ENCODE measurements around the gene TLE4.

Gene TLE4

DNA sequence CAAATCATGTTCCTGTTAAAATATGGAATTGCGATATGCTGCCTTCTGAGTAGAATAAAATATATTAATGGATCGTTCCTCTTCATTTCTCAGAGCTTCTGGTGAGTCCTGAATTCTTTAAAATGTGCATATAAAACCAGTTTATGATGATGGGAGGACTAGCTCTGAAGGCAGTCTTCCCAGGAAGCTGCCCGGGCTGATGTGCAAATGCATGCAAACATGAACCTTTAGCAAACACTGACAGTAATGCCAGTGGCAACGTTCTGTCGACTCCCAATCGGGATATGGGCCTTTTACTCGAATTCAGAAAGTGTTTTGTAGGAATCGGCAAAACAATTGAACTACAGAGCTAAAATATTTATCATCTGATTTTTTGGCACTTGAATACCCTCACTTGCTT is 93.6 kb downstream of the TLE4 start:
- DNase-seq (ENCODE audit: low read depth): no peak

- DNase-seq (ENCODE audit: low read depth): no peak
These were observed 94.2 kb downstream of the TLE4 start for GRCh38 chr9:79665931-79666330.

DNA sequence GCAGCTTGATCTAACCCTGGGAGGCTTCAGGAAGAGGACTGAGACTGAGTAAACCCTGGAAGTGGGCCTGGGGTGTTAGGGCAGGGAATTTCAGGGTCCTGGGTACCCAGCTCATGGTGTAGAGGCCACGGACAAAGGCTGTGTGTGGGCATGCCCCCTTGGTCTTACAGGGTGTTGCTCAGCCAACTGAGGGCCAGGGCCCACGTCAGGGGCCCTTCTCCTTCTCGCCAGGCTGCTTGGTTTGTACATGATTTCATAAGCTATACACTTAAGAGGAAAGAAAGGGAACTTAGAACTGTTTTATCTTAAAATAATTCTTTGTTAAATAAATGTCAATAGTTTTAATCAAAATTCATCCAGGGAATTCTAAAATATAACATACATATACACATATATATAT is 95.4 kb downstream of the TLE4 start:
- no peak for DNase-seq (ENCODE audit: low read depth)

DNA sequence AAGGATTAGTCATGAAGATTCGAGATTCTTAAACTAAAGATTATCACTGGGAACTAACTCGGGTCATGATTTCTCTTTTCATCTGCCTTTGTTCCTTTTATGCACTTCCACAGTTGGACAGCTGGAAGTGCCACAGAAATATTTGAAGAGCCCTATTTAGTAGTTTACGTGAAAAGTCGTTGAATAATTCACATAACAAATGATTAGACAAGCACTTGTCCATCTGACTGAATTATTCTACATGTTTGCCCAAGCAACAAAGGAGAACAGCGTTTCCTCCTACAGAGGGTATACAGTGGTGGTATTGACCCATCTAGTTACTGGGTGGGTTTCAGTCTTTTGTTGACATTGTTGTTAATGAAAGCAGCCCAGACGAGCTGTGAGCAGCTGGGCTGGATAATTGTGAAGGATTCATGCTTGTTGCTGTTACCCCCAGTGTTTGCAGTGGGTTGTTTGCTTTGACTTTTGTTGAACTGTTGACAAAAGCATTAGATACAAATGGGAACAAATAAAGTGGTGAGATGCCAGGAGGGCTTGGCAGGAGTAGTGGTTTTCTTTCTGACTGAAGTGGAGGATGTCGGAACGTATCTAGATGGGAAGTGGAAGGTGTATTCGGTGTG is 96.2 kb downstream of the TLE4 start:
- DNase-seq (ENCODE audit: low read depth): no peak

GRCh38 chr9:79668956-79669355 is 97.2 kb downstream of the TLE4 start:
- no peak for DNase-seq (ENCODE audit: low read depth)

DNA sequence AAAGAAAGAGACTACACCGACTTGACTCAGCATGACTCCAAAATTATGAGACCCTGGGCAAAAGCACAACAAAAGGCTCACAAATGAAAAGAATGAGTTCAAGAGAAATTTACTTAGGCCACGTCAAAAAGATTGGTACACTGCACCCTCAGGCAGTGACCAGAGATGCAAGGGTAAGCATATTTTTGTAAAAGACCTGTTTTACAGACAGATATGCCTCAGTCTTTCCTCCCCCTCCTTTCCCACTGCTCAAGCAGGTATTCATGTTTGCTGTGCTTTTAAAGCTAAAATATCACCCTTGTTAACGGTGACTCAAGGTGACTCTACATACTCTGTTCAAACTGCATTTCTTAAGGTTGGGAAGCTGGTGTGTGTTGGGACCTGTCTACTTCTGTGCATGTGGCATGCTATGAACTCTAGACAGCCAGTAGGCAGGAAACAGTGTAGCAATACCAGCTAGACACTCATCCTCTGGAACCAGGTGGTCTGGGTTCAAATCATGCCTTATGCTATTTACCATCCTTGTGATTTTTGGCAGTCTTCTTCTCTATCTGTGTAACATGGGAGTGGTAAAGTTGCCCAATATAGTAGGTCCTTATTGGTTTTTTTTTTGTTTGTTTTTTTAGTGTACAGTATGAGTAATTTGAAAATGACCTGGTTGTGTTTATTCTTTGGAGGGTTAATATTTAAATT is 98.7 kb downstream of the TLE4 start:
- no peak for DNase-seq (ENCODE audit: low read depth)

- no peak for DNase-seq (ENCODE audit: low read depth)
These were observed 99.8 kb downstream of the TLE4 start for GRCh38 chr9:79671558-79671957.

DNA sequence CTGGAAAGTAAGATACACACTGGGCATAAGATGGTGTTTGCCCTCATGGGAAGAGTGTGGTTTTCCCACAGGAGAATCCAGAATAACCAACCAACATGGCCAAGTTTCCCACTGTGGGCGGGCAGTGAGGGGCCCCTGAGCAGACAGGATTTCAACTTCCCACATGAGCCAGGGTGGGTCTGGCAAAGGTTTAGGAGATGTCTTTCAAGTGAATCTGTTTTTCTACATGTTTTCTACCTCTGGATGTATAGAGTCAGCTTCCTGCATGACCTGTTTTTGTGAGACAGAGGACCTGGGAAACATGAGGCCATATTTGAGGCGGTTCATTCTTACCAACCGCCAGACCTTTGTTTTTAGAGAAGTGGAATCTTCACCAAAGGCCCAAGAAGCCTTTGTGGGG is 100.5 kb downstream of the TLE4 start:
- no peak for DNase-seq (ENCODE audit: low read depth)

DNA sequence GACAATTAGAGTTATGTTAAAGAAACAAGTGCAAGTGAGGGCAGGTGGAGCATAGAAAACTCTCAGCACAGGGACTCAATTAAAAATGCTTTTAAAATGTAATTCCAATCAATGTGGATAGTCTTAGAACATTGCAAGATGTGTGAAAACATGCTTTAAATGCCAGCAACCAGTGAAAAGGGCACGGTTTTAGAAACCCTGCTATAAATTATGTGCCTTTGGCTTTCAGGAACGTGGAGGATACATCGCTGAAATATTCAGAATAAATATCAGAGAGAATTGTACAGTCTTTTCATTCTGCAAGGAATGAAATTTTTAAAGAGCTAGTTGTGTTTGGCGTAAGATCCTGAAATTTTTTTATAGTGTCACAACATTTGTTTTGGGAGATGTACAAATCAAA is 101.1 kb downstream of the TLE4 start:
- no peak for DNase-seq (ENCODE audit: low read depth)

DNA sequence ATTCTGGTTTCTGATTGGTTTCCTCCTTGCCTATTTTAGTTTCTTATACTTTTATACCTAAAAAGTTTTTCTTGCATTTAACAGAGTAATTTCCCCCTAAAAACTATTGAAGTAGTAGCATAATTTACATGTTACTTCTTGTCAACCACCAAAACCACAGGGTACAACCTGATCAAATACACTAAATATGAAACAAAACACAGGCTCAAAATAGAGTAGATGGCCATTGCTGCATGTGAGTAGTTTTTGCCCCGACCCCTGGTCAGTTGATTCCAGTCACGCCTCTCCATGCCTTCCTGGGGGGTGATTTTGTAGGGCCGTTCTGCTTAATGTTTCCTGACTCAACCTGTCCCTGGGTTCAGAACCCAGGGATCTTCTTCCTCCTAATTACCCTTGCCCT is 101.8 kb downstream of the TLE4 start:
- DNase-seq (ENCODE audit: low read depth): no peak

DNA sequence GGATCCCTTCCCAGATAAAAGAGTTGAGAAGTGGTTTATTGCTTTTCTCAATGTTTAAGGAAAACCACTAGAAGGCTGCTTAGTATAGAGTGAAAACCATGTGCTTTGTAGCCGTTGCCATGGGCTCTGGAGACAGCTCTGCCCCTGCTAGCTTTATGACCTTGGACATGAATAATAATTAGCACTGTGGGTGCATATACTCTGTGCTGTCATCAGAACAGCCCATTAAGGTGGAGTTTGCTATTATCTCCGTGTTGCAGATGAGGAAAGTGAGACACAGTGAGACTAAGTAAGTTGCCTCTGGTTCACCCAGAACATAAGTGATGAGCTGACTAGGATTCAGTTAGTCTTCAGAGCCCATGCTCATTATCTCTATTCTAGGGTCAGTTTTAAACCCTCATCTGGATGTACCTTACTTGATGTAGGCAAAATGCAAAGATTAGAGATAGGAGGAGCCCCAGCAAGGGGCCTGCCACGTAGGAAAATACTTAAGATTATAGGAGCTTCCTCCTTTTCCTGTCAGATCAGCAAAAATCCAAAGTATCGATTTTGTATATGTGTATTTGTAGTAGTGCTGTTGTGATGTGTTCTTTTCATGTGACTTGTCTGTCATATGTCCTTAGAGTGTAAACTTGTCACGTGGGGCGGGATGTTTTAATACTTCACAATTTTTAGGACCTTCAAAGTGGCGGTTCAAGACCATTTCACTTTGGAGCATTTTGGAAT is 102.5 kb downstream of the TLE4 start:
- DNase-seq (ENCODE audit: low read depth): no peak

GRCh38 chr9:79681576-79681975 is 109.8 kb downstream of the TLE4 start:
- no peak for DNase-seq (ENCODE audit: low read depth)

DNA sequence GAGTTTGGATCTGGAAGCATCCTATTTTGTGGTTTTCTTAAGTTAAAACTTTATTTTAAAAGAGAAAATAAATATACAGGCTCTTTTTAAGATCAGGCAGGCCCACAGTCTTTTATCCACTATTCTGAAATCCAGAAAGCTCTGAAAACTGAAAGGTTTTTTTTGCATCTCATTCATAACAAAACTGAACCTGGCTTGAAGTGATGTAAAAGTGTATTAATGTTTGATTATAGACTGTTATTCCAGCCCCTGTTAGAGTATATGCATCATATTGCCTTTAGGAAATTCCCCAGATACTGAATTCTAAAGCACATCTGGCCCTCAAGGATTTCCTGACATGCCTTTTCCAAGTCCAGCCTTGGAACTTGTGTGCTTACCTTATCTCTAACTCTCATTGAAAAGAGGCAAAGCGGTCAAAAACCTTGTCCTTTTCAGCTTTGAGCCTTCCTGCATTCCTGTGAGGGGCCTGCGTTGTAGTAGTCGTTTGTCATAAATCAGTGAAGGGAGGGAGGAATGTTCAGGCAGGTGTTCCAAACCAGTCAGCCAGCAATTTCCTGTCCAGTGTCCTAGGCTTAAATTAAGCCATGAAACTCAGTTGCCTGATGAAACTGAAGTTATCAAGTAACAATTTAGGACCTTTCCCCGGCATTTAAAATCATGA is 110.4 kb downstream of the TLE4 start:
- DNase-seq (ENCODE audit: low read depth): no peak

- no peak for DNase-seq (ENCODE audit: low read depth)
These were observed 112.3 kb downstream of the TLE4 start for GRCh38 chr9:79684059-79684458.

- no peak for DNase-seq (ENCODE audit: low read depth)
These were observed 113.2 kb downstream of the TLE4 start for GRCh38 chr9:79684711-79685575.

GRCh38 chr9:79685577-79685976 is 113.8 kb downstream of the TLE4 start:
- DNase-seq (ENCODE audit: low read depth): no peak

DNA sequence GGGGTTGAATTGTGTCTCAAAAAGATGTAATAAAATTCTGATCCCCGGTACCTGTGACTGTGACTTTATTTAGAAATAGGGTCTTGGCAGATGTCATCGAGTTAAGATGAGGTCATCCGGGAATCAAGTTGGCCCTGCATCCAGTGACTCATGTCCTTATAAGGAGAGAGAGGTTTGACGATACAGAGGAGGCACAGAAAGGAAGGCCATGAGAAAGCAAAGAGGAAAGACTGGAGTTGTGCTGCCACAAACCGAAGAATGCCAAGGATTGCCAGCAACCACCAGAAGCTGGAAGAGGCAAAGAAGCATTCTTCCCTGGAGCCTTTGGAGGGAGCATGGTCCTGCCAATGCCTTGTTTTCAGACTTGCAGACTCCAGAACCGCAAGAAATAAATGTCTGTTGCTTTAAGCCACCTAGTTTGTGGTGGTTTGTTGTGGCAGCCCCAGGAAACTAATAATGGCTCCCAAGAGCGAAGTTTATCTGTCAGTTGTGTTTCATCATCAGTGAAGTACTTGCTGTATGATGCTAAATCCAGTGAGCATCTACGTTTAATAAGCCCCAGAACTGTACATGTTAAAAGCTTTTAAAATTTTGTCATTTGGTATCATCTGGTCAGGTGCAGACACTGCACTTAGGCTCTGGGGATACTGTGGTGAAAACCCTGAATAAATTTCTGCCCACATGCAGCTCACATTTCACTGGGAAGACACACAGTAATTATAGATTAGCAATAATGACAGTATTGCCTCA is 114.8 kb downstream of the TLE4 start:
- DNase-seq (ENCODE audit: low read depth): no peak

- DNase-seq (ENCODE audit: low read depth): peak; percentile 7
These were observed 115.3 kb downstream of the TLE4 start for GRCh38 chr9:79687131-79687447.

- DNase-seq (ENCODE audit: low read depth): no peak
These were observed 116.6 kb downstream of the TLE4 start for GRCh38 chr9:79688363-79688762.

DNA sequence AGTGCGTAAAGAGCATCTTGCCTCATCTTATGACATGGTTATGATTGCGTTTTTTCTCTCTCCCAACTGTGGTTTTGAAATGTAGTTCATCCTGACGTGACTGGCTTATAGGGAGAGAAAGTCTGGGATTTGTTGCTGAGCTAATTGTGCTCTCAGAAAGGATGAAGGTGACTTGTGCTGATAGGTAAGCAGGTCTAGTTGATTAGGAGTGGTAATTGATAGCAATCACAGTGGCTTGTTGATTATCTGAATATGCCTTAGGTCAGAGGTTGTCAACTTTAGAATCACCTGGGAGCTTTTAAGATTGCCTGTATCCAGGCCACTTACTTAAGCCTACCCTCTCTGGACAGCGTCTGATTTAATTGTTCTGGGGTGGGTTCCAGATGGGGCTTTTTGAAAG is 117.8 kb downstream of the TLE4 start:
- no peak for DNase-seq (ENCODE audit: low read depth)

GRCh38 chr9:79691496-79691895 is 119.7 kb downstream of the TLE4 start:
- no peak for DNase-seq (ENCODE audit: low read depth)

Data from activated gamma-delta T cell treated with anti-CD3 and anti-CD28 coated beads, Interleukin-2, amount 50 U/mL, for 16 hours (primary cell).